Activated T-helper 1 cell treated with anti-CD3 and anti-CD28 coated beads, Interleukin-2, amount 50 U/mL, for 16 hours (primary cell): ENCODE measurements around the gene SLC44A5.
"Not testable (repeated sequence)": the region's sequence is repeated elsewhere in the genome, so short reads cannot be mapped to it uniquely, and the experiment has no call there.

Source experiments
- DNase-seq, 2 donors: peaks; one replicate each; pipeline ENCODE4 v3.0.0-alpha.2; 2020; ENCODE audit warnings: low read depth in 1 of 2, low spot score in 1 of 2

Gene SLC44A5

DNA sequence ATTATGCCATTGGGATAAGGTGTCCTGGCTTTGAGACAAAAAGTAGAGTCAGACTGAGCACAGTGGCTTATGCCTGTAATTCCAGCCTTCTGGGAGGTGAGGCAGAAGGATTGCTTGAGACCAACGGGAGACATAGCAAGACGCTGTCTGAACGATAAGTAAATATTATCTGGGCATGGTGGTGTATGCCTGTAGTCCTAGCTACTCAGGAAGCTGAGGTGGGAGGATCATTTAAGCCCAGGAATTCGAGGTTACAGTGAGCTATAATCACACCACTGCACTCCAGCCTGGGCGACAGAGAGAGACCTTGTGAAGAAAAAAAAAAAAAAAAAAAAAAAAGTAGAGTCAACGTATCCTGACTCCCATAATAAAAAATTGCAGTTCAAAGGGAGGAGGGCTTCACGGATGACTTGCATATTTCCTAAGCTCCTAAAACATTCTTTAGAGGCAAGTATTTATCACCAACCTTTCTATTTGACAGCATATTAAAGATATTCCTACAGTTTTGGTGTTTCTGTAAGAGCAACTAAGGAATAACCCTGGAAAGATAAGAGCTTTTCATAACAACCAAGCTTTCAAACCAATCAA lies 141.2 kb downstream of the SLC44A5 start:
- no peak for DNase-seq

DNA sequence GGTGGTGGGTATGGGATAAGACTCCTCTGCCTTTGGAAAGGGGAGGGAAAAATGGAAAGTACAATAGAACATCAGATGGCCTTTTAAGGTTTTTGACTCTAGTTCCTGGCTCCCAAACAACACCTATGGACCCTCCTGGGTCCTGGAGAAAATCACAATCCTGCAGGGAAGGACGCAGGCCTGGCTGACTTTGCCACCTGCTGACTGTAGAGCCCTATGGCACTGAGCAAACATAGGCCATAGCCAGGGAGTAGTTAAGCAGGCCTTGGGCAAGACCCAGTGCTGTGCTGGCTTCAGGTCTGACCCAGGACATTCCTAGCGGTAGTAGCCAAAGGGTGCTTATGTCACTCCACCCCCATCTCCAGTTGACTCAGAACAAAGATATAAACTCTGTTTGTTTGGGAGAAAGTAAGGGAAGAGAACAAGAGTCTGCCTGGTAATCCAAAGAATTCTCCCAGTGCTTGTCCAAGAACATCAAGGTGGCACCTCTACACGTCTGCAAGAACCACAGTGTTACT lies 149.0 kb downstream of the SLC44A5 start:
- DNase-seq = no peak

DNA sequence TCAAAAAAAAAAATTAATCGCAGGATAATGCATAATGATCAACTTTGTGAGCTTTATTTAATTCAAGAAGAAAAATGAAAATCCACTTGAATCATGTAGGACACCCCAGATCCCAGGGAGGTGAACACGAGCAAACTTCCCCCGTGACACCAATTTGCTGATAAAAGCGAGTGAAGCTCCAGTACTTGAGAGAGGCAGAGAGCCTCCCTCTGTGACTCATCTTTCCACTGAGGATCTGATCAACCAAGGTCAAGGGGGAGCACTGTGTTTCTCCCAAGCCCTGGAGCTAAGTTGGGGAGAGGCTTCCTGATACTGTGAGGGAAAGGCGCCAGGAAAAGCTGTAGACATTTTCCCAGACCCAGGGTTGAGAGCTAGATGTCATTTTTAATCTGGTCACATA lies 160.9 kb downstream of the SLC44A5 start:
- no peak for DNase-seq

DNA sequence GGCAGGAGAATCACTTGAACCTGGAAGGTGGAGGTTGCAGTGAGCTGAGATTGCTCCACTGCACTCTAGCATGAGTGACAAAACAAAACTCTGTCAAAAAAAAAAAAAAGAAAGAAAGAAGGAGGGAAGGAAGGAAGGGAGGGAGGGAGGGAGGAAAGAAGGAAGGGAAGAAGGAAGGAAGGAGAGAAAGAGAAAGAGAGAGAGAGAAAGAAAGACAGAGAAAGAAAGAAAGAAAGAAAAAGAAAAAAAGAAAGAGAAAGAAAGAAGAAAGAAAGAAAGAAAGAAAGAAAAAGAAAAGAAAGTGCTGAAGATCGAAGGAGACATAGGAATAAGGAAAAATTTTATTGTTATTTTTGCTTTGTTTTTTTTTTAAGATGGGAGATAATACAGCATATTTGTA lies 166.7 kb downstream of the SLC44A5 start:
- no peak for DNase-seq

DNA sequence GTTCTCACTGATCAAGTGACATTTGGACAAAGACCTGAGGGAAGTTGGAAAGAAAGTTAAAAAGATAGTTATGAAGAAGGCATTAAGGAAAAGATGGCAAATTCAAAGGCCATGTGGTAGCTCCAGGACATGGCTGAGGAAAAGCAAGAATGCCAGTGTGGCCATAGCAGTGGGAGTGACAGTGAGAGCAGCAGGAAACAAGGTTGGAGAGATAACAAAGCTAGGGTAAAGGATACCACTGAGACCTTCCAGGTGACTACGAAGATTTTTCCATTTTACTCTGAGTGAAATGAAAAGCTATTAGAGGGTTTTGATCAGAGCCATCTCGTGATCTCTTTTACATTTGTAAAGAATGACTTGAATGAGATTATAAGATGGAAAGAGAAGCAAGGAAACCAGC lies 170.6 kb downstream of the SLC44A5 start:
- DNase-seq = no peak

DNA sequence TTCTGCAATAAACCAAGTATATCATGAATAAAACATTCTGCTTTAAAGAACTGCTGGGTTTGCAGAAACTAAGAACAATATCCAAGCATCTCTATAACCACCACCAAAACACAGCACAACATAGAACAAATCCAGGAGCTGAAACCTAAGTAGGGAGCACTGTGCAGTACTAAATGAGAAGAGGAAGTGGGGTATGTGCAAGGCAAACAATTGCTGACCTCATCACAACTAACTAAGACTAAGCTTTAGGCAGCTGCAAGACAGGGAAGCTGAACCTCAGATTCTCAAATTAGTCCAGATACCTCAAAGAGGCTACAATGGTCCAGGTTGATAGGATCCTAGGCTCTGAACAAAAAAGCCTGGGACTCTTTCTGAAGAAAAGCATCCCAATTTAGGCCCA lies 172.6 kb downstream of the SLC44A5 start:
- DNase-seq = no peak

DNA sequence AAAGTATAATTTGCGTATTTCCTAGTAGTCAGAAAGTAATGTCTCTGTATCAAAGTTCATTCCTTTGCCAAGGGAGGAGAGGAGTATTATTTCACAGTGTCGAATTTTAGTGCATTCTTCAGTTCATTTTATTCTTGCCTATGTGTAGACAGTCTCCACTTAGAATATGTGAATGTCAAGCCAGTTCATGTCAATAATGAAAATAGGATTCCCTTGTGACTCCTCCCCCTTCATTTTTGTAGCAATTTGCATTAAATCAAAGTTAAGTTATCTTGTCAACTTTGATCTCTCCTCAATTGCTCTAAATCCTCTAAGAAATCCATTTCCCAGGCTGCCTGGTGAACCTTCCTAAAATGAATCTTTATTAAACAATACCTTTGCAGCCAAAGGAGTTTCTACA lies 179.1 kb downstream of the SLC44A5 start:
- DNase-seq = no peak

DNA sequence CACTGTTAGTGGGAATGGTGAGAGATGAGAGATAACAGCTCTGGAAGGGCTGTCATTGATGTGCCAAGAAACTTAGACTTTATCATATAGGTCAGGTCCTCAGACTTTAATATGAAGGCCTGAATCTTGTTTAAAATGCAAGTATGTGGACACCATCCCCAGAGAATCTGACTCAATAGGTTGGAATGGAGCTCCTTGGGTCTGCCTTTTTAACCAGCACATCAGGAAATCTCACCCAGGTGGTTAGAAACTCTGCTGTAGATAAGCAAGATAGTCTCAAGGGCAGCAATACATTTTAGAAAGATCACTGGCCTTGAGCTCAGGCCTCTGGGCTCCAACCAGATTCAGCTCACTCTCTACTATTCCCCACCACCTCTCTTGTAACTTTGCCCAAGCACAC lies 180.4 kb downstream of the SLC44A5 start:
- no peak for DNase-seq

DNA sequence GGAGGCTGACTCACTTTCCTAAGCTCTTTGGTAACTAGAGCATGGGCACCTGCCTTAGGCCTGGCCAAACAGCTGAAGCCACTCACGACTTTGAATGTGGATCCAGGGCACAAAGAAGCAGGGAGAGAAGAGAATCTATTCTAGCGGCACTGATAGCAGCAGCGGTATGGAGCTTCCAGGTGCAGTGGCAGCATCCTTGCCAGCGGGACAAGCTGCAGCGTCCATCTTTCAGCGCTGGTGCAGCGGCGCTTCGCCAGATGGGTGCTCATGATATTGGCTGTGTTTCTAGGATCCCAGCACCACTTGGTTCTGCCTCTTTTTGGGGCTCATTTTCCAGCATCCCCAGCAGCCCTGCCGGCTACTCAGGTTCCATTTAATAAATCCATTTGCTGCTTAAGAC lies 184.2 kb downstream of the SLC44A5 start:
- DNase-seq = no peak

DNA sequence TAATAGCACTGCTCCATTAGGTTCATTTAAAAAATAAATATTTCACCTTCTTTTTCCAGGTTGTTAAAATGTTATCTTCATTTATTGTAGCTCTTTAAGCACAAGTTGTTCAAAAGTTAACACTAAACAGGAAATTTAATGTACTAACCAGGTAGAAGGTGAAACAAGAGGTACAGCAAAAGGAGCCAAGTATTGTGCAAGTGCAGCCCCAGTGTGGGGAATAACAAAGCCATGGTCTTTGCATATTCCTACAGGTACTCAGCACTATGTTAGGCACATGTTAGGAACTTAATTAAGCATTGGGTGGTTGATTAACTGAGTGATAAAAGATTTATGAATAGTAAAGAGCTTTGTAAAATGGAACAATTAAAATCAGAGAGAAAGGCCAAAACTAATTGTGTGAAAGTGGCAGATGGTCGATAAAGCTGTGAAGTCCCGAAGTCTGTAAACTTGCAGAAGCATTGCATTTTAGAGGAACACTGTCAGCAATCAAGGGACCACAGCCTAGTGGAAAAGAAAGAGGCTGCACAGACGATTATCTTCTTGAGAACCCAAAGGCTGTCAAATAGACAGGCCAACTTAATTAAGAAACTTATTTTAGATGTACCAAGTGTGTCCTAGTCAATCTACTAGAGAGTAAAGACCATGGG lies 185.8 kb downstream of the SLC44A5 start:
- DNase-seq = no peak

DNA sequence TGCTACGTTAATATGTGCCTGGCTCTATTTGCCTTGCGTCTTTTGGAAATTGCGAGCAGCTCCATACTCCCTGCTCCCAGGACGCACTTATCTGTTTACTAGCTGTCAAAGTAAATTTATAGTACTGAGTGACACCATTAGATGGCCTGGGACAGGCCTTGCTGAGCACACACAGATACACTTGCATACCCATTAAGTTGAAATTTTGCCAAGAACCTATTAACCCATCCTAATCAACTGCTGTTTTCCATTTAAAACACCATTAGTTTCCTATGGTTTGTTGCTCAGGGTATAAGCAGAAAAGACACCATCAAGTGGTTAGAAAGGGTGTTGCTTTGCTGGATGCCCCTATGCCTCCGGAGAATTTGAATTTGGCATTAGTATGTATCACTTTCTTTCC lies 187.3 kb downstream of the SLC44A5 start:
- DNase-seq = no peak

DNA sequence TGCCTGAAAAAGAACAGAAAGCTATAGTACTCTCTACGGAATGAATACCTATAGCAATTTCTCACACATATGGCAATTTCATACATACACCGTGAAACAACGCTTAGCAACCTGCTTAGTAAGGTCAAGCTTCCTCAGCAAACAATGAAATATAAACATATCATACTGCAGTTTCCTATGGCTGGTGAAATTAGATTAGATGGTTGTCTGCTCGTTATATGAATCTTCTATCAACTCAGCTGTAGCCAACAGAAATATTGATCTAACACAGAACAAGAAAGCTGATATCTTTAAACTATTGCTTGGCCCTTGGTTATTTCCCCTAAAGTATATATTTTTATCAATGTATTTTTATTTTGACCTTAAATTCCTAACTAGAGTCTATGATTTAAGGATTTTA lies 187.8 kb downstream of the SLC44A5 start:
- DNase-seq = no peak

DNA sequence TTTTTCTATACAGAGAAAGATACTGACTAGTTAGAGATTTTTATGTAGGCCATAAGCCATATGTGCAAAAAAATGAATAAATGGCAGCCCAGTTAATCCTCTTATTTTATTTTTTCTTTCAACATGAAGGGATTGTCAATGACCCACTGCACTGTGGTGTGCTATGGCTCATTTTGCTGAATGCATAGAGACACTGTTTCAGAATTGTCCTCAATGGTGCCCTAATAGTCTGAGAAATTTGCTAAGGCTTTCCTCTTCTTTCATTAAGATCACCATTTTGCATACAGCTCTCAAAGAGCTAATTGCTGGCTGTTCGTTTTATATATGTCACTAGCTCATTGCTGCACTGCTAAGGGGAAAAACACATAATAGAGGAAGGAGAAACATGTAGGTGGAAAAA lies 189.5 kb downstream of the SLC44A5 start:
- no peak for DNase-seq

DNA sequence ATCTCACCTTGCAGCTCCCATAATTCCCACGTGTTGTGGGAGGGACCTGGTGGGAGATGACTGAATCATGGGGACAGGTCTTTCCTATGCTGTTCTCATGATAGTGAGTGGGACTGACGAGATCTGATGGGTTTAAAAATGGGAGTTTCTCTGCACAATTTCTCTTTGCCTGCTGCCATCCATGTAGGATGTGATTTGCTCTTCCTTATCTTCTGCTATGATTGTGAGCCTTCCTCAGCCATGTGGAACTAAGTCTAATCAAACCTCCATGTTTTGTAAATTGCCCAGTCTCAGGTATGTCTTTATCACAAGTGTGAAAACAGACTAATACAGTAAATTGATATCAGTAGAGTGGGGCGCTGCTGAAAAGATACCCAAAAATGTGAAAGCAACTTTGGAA lies 195.7 kb downstream of the SLC44A5 start:
- no peak for DNase-seq

DNA sequence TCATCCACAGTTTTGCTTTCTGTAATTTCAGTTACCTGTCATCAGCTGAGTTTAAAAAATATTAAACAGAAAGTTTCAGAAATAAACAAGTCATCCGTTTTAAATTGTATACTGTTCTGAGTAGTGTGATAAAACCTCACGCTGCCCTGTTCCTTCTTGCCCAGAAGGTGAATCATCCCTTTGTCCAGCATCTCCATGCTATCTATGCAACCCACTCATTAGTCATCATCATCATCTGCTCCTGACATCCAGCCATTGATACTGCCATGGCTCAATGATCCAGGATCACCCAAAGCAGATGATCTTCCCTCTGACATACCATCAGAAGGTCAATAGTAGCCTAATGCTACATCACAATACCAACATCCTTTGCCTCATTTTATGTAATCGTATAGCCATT lies 198.3 kb downstream of the SLC44A5 start:
- no peak for DNase-seq

DNA sequence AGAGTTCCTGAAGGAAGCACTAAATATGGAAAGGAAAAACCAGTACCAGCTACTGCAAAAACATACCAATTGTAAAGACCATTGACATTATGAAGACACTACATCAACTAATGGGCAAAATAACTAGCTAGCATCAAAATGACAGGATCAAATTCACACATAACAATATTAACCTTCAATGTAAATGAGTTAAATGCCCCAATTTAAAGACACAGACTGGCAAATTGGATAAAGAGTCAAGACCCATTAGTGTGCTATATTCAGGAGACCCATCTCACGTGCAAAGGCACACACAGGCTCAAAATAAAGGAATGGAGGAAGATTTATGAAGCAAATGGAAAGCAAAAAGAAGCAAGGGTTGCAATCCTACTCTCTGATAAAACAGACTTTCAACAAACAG lies 206.2 kb downstream of the SLC44A5 start:
- not testable (repeated sequence) for DNase-seq

DNA sequence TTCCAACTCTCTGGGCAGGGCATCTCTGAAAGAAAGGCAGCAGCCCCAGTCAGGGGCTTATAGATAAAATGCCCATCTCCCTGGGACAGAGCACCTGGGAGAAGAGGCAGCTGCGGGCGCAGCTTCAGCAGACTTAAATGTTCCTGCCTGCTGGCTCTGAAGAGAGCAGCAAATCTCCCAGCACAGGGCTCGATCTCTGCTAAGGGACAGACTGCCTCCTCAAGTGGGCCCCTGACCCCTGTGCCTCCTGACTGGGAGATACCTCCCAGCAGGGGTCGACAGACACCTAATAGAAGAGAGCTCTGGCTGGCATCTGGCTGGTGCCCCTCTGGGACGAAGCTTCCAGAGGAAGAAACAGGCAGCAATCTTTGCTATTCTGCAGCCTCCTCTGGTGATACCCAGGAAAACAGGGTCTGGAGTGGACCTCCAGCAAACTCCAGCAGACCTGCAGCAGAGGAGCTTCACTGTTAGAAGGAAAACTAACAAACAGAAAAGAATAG lies 207.7 kb downstream of the SLC44A5 start:
- DNase-seq = not testable (repeated sequence)

DNA sequence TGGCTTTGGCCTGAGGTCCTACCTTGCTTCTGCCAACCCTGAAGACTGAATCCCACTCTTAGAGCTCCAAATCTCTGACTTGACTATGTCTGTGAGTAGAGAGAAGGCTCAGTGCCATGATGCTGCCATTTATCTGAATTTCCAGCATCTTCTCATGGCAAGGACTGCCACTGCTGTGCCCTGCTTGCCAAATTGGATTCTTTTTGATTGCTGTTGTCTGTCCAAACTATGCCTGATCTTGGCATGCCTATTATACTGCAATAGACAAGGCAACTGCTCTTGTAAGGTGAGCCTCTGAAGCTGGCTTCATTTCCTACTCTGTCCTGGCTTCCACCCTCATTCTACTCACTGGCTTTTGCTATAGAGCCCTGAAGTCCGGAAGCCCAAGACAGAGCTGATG lies 210.2 kb downstream of the SLC44A5 start:
- DNase-seq = no peak

DNA sequence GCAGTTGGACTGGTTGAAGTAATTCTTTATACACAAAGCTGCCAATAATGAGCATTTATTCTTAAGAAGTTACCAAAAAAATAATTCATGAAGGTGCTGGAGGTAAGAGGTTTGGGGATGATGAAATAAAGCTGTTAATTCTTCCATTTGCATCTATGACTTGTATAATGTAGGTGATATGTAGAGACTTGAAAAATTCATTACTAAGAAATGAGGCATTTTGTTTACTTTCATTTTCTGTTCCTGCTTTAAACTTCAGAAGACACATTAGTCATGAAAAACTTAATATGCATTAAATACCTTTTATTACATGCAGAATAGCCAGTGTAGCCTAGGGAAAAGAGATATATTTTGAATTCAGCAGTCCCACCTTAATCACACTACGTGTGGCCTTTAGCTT lies 214.2 kb downstream of the SLC44A5 start:
- no peak for DNase-seq

DNA sequence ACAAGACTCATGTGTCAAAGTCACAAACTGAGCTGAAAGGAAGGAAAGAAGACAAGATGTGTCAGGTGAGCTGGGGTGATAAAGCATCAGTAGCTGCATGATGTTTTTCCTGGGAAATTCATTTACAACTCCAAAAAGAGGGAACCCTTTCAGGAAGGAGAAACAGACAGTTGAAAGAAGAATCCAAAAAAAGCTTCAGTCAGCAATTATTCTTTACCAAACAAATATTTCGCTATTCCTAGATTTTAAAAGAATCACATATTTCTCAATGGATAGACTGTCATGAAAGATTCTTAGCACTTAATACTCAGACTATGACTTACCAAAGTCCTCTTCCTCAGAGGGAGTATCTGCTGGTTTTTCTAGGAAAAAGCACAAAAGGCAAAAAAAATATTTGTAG lies 214.7 kb downstream of the SLC44A5 start:
- no peak for DNase-seq

DNA sequence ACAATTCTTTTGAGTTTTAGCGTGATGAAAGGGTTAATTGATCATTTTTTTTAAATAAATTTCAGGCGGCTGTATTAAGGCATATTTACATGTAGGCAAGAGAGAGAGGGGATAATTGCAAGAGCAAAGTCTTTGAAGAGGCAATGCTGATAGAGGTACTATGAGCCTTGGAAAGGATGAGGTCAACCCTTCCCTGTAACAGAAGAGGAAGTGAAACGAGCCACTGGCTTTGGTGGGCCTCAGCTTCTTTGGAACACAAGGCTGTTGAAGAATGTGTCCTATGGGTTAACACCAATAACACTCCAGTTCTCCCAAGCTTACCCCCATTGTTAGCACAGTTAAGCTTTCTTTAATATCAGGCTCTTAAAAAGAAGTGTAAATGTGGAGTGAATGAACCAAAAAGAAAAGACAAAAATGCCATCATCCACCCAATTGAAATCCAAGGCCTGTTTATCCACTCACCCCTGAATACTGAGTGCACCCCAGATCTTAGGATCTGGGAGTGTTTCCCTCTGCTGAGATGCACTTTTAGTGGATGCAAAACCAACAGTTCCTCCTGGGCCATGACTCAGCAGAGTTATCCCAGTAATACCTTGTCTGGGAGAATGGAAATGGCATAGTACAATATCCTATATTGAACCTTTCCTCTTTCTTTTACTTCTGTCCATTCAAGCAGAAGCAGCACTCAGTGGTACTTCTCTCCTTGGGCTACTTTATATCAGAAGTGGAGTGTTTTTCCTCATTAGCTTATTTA lies 216.4 kb downstream of the SLC44A5 start:
- no peak for DNase-seq

DNA sequence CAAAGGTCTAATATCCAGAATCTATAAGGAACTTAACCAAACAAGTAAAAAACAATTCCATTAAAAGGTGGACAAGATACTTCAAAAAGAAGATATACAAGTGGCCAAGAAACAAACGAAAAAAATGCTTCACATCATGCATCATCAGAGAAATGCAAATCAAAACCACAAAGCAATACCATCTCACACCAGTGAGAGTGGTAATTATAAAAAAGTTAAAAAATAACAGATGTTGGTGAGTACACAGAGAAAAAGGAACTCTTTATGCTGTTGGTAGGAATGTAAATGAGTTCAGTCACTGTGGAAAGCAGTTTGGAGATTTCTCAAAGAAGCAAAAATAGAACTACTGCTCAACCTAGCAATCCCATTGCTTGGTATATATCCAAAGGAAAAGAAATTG lies 218.6 kb downstream of the SLC44A5 start:
- DNase-seq = no peak
